Fibroblast of lung (primary cell): ENCODE measurements around the gene SNX21. TPM values are rescaled to one million over a fixed set of nuclear protein-coding genes. Genes with fewer than 3 reads are reported as not detected.
A peak's percentile ranks its signal among the peaks of the same experiment; 100 is the strongest.

ENCODE experiments used
- DNase-seq, 2 donors: peaks; one replicate each; pipeline versions ENCODE4 v3.0.0 to v3.0.0-alpha.2; 2010; ENCODE audit warnings: low read depth in 2 of 2
- H2AFZ ChIP-seq: 2 replicates; pipeline ENCODE4 v1.5.1; 2012; ENCODE audit warnings: low read length, control low read depth, inconsistent platforms
- H3K27ac ChIP-seq: 2 replicates; pipeline ENCODE4 v1.5.1; 2011; ENCODE audit warnings: low read length, control low read depth; ENCODE audit not compliant: insufficient read depth
- H3K27me3 ChIP-seq: 2 replicates; pipeline ENCODE4 v1.5.1; 2011; ENCODE audit warnings: mild to moderate bottlenecking, low read length; ENCODE audit not compliant: control insufficient read depth, insufficient read depth
- H3K36me3 ChIP-seq: 2 replicates; pipeline ENCODE4 v1.5.1; 2011; ENCODE audit warnings: low read length; ENCODE audit not compliant: control insufficient read depth, insufficient read depth
- H3K4me1 ChIP-seq: 2 replicates; pipeline ENCODE4 v1.5.1; 2011; ENCODE audit warnings: low read length; ENCODE audit not compliant: control insufficient read depth, insufficient read depth; ENCODE audit errors: extremely low read depth
- H3K4me2 ChIP-seq: 2 replicates; pipeline ENCODE4 v1.5.1; 2011; ENCODE audit warnings: low read length, control low read depth; ENCODE audit not compliant: insufficient read depth; ENCODE audit errors: extremely low read depth
- H3K4me3 ChIP-seq, 4 experiments: fragments of 200-600 bp in 1 of 4; sonication (generic) in 1 of 4; replicated peaks in 1 of 4; 2 replicates each; pipeline ENCODE4 v1.5.1; 2011 to 2016; ENCODE audit warnings: low read length in 4 of 4, low read depth in 3 of 4, mild to moderate bottlenecking in 3 of 4, control low read depth in 2 of 4, inconsistent platforms in 1 of 4, mixed read lengths in 1 of 4; ENCODE audit not compliant: insufficient read depth in 1 of 4; ENCODE audit errors: control extremely low read depth in 1 of 4
- H3K79me2 ChIP-seq: 2 replicates; pipeline ENCODE4 v1.5.1; 2012; ENCODE audit warnings: mild to moderate bottlenecking, low read length, inconsistent platforms; ENCODE audit not compliant: control insufficient read depth, insufficient read depth
- H3K9ac ChIP-seq: 2 replicates; pipeline ENCODE4 v1.5.1; 2011; ENCODE audit warnings: mild to moderate bottlenecking, low read length, control low read depth; ENCODE audit not compliant: insufficient read depth
- H3K9me3 ChIP-seq: 2 replicates; pipeline ENCODE4 v1.5.1; 2012; ENCODE audit warnings: low read depth, low read length; ENCODE audit not compliant: control insufficient read depth, insufficient read depth
- H4K20me1 ChIP-seq: 2 replicates; pipeline ENCODE4 v1.5.1; 2011; ENCODE audit warnings: low read length; ENCODE audit not compliant: control insufficient read depth, insufficient read depth; ENCODE audit errors: extremely low read depth
- EZH2 ChIP-seq: IDR thresholded peaks from 2 replicates; pipeline ENCODE4 v1.5.1; 2012; ENCODE audit warnings: low read length, control low read depth, mild to moderate bottlenecking; ENCODE audit errors: missing control alignments
- polyA plus RNA-seq, 2 donors: library from polyadenylated mRNA; depleted of rRNA in 1 of 2; stranded (reverse) in 1 of 2; unstranded in 1 of 2; fragments of >200 nt; gene quantifications; 2 replicates each; pipeline ENCODE4 v1.2.1, GENCODE V29; 2011 to 2012; ENCODE audit warnings: missing spikeins in 1 of 2
- total RNA-seq: library from RNA; depleted of rRNA; stranded (reverse); fragments of >200 nt; gene quantifications from 2 replicates; pipeline ENCODE4 v1.2.1, GENCODE V29; 2014
- TF ChIP-seq, protein P1 (sequence below), 2 donors: IDR thresholded peaks in 1 of 2; conservative IDR thresholded peaks in 1 of 2; 1 replicate in 1 of 2; 2 replicates in 1 of 2; pipeline ENCODE4 v1.5.1; 2011 to 2012; ENCODE audit warnings: low read length in 2 of 2, control low read depth in 1 of 2, inconsistent platforms in 1 of 2, low read depth in 1 of 2, mild to moderate bottlenecking in 1 of 2

Gene SNX21
- total and polyA plus RNA-seq, 2 donors (not counting 1 experiment from before 2014, with no cell fraction given), result 21.8 to 101 TPM

DNA sequence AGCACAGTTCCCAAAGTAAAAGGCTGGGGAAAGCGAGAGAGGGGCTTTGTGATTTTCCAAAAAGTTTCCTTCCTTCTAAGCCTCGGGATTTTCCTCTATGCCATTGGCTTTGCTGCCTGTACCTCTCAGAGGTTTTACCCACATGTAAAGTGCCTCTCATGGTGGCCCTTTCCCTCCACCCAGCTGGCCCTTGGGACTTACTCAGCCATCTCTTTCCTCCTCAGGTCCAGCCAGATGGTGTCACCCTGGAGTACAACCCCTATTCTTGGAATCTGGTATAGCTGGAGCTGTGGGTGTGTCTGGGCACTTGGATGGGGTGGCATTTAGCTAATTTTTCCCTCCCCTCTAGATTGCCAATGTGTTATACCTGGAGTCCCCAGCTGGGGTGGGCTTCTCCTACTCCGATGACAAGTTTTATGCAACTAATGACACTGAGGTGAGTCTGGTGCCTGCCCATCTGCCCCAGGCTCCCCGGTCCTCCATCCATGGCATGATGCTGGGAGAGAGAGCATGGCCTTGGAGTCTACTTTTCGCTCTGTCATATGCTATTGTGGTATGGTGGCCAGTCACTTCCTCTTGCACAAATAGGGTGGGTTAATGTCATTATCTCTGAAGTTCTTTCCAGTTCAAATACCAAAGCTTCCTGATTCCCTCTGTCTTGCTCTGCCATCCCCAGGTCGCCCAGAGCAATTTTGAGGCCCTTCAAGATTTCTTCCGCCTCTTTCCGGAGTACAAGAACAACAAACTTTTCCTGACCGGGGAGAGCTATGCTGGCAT is 58.6 kb downstream of the SNX21 start:
- peaks cover 8% of the 10 kb centered on the region for H3K4me1 ChIP-seq
- peak overlapping the region; percentile 74 for H3K4me2 ChIP-seq
- DNase-seq, result peak in 1 of 2 donors; percentile 57
- H3K27ac ChIP-seq, result no peak overlapping the region
- H3K9me3 ChIP-seq, result no peaks in the 10 kb centered on the region
- peaks cover 11% of the 10 kb centered on the region for H3K79me2 ChIP-seq
- H4K20me1 ChIP-seq, result no peaks in the 10 kb centered on the region
- peak overlapping the region; percentile 77 to 97 (median 84) for H3K4me3 ChIP-seq
- H3K27me3 ChIP-seq, result no peaks in the 10 kb centered on the region
- H3K36me3 ChIP-seq, result peaks cover 22% of the 10 kb centered on the region
- TF ChIP-seq EZH2, result no peak
- TF ChIP-seq, protein P1, sequence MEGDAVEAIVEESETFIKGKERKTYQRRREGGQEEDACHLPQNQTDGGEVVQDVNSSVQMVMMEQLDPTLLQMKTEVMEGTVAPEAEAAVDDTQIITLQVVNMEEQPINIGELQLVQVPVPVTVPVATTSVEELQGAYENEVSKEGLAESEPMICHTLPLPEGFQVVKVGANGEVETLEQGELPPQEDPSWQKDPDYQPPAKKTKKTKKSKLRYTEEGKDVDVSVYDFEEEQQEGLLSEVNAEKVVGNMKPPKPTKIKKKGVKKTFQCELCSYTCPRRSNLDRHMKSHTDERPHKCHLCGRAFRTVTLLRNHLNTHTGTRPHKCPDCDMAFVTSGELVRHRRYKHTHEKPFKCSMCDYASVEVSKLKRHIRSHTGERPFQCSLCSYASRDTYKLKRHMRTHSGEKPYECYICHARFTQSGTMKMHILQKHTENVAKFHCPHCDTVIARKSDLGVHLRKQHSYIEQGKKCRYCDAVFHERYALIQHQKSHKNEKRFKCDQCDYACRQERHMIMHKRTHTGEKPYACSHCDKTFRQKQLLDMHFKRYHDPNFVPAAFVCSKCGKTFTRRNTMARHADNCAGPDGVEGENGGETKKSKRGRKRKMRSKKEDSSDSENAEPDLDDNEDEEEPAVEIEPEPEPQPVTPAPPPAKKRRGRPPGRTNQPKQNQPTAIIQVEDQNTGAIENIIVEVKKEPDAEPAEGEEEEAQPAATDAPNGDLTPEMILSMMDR (conservative IDR thresholded peaks at IDR 0.05 in 1 of 2, IDR thresholded peaks at IDR 0.05 in 1 of 2; ENCODE audit: low read depth in 1 of 2, low read length in 2 of 2), result peak in 1 of 2 donors; percentile 28
- H3K9ac ChIP-seq, result peak overlapping the region; percentile 76
- no peak overlapping the region for H2AFZ ChIP-seq

Other genes starting within 250 kb of the SNX21 start
- gene WFDC10A, start 204.1 kb upstream of the SNX21 start, total RNA-seq, result not detected in 2 replicates
- not detected in 2 replicates for gene WFDC10A, start 204.1 kb upstream of the SNX21 start, polyA plus RNA-seq
- gene WFDC9, start 202.5 kb upstream of the SNX21 start, total RNA-seq, result not detected in 2 replicates
- gene WFDC9, start 202.5 kb upstream of the SNX21 start, polyA plus RNA-seq, result not detected in 2 replicates
- gene WFDC11, start 163.6 kb upstream of the SNX21 start, total RNA-seq, result not detected in 2 replicates
- gene WFDC11, start 163.6 kb upstream of the SNX21 start, polyA plus RNA-seq, result not detected in 2 replicates
- gene WFDC13, start 131.8 kb upstream of the SNX21 start, total RNA-seq, result not detected in 2 replicates
- gene WFDC13, start 131.8 kb upstream of the SNX21 start, polyA plus RNA-seq, result not detected in 2 replicates
- not detected in 2 replicates for gene WFDC10B, start 128.8 kb upstream of the SNX21 start, total RNA-seq
- 0.22 TPM in 1 of 2 replicates, not detected in the other for gene WFDC10B, start 128.8 kb upstream of the SNX21 start, polyA plus RNA-seq
- not detected in 2 replicates for gene SPINT4, start 111.5 kb upstream of the SNX21 start, total RNA-seq
- gene SPINT4, start 111.5 kb upstream of the SNX21 start, polyA plus RNA-seq, result not detected in 2 replicates
- gene WFDC3, start 41.9 kb upstream of the SNX21 start, total RNA-seq, result 0.50 and 0.51 TPM in 2 replicates
- 1.7 TPM in 1 of 2 replicates, not detected in the other for gene WFDC3, start 41.9 kb upstream of the SNX21 start, polyA plus RNA-seq
- 14.7 and 15.9 TPM in 2 replicates for gene DNTTIP1, start 41.8 kb upstream of the SNX21 start, total RNA-seq
- 37.4 and 43.2 TPM in 2 replicates for gene DNTTIP1, start 41.8 kb upstream of the SNX21 start, polyA plus RNA-seq
- gene UBE2C, start 21.2 kb upstream of the SNX21 start, total RNA-seq, result 1.0 and 12.9 TPM in 2 replicates
- 23.7 and 104 TPM in 2 replicates for gene UBE2C, start 21.2 kb upstream of the SNX21 start, polyA plus RNA-seq
- gene TNNC2, start 6.5 kb upstream of the SNX21 start, total RNA-seq, result 1.3 and 1.8 TPM in 2 replicates
- 1.2 and 1.4 TPM in 2 replicates for gene TNNC2, start 6.5 kb upstream of the SNX21 start, polyA plus RNA-seq
- gene ACOT8, start 23.6 kb downstream of the SNX21 start, total RNA-seq, result 35.2 and 44.4 TPM in 2 replicates
- 18.0 and 22.6 TPM in 2 replicates for gene ACOT8, start 23.6 kb downstream of the SNX21 start, polyA plus RNA-seq
- 5.6 and 7.6 TPM in 2 replicates for gene ZSWIM3, start 23.8 kb downstream of the SNX21 start, total RNA-seq
- gene ZSWIM3, start 23.8 kb downstream of the SNX21 start, polyA plus RNA-seq, result 3.4 and 3.6 TPM in 2 replicates
- 3.1 and 4.5 TPM in 2 replicates for gene ZSWIM1, start 47.4 kb downstream of the SNX21 start, total RNA-seq
- gene ZSWIM1, start 47.4 kb downstream of the SNX21 start, polyA plus RNA-seq, result 3.4 and 4.9 TPM in 2 replicates
- 1.5 and 3.6 TPM in 2 replicates for gene SPATA25, start 53.8 kb downstream of the SNX21 start, total RNA-seq
- gene SPATA25, start 53.8 kb downstream of the SNX21 start, polyA plus RNA-seq, result 0.11 and 0.19 TPM in 2 replicates
- gene NEURL2, start 57.4 kb downstream of the SNX21 start, total RNA-seq, result 7.1 and 8.0 TPM in 2 replicates
- gene NEURL2, start 57.4 kb downstream of the SNX21 start, polyA plus RNA-seq, result 0.75 and 0.77 TPM in 2 replicates
- 104 and 116 TPM in 2 replicates for gene CTSA, start 57.5 kb downstream of the SNX21 start, total RNA-seq
- gene CTSA, start 57.5 kb downstream of the SNX21 start, polyA plus RNA-seq, result 364 and 413 TPM in 2 replicates
- gene PLTP, start 78.4 kb downstream of the SNX21 start, total RNA-seq, result 110 and 132 TPM in 2 replicates
- 28.5 and 63.1 TPM in 2 replicates for gene PLTP, start 78.4 kb downstream of the SNX21 start, polyA plus RNA-seq
- 6.7 and 9.9 TPM in 2 replicates for gene PCIF1, start 100.9 kb downstream of the SNX21 start, total RNA-seq
- gene PCIF1, start 100.9 kb downstream of the SNX21 start, polyA plus RNA-seq, result 16.0 and 18.5 TPM in 2 replicates
- 7.2 and 10.2 TPM in 2 replicates for gene ZNF335, start 138.4 kb downstream of the SNX21 start, total RNA-seq
- 4.8 and 6.7 TPM in 2 replicates for gene ZNF335, start 138.4 kb downstream of the SNX21 start, polyA plus RNA-seq
- gene MMP9, start 175.1 kb downstream of the SNX21 start, total RNA-seq, result not detected in 2 replicates
- gene MMP9, start 175.1 kb downstream of the SNX21 start, polyA plus RNA-seq, result not detected in 2 replicates
- gene SLC12A5, start 195.4 kb downstream of the SNX21 start, total RNA-seq, result 0.26 and 0.50 TPM in 2 replicates
- 0.11 and 0.27 TPM in 2 replicates for gene SLC12A5, start 195.4 kb downstream of the SNX21 start, polyA plus RNA-seq